HG03066 (cell line): ENCODE measurements around the gene RAPH1.

Experiments used
- ATAC-seq: cut with Tn5 transposase; IDR thresholded peaks from one replicate; pipeline ENCODE4 v1.9.1; 2021; ENCODE audit warnings: low read depth; ENCODE audit not compliant: unreplicated experiment

Gene RAPH1

GRCh38 chr2:203366639-203367466, 168.2 kb downstream of the RAPH1 start:
- ATAC-seq = no peak

GRCh38 chr2:203361922-203362321, 173.2 kb downstream of the RAPH1 start:
- no peak for ATAC-seq

- ATAC-seq = no peak
Measured at GRCh38 chr2:203361495-203361894, 173.6 kb downstream of the RAPH1 start.

- ATAC-seq = no peak
Measured at GRCh38 chr2:203360833-203361430, 174.2 kb downstream of the RAPH1 start.

GRCh38 chr2:203359450-203359849, 175.7 kb downstream of the RAPH1 start:
- no peak for ATAC-seq

GRCh38 chr2:203354966-203355365, 180.1 kb downstream of the RAPH1 start:
- no peak for ATAC-seq

- no peak for ATAC-seq
Measured at GRCh38 chr2:203352604-203353255, 182.4 kb downstream of the RAPH1 start.

GRCh38 chr2:203347375-203347774, 187.7 kb downstream of the RAPH1 start:
- no peak for ATAC-seq

GRCh38 chr2:203346612-203347011, 188.5 kb downstream of the RAPH1 start:
- no peak for ATAC-seq

GRCh38 chr2:203344667-203345066, 190.4 kb downstream of the RAPH1 start:
- ATAC-seq = no peak
